ENCODE data around the gene COA6.

COA6 gene

GRCh38 chr1:234409328-234409727, 36.1 kb downstream of the COA6 start:
- peak; percentile 57 for DNase-seq (ENCODE audit: low spot score)

GRCh38 chr1:234412830-234413229, 39.6 kb downstream of the COA6 start:
- no peak for DNase-seq (ENCODE audit: low spot score)

- DNase-seq (ENCODE audit: low spot score): no peak
These were observed 40.2 kb downstream of the COA6 start for GRCh38 chr1:234413485-234413884.

- no peak for DNase-seq (ENCODE audit: low spot score)
These were observed 40.7 kb downstream of the COA6 start for GRCh38 chr1:234413990-234414389.

- DNase-seq (ENCODE audit: low spot score): no peak
These were observed 54.8 kb downstream of the COA6 start for GRCh38 chr1:234427950-234428646.

- no peak for DNase-seq (ENCODE audit: low spot score)
These were observed 56.2 kb downstream of the COA6 start for GRCh38 chr1:234429434-234429806.

- no peak for DNase-seq (ENCODE audit: low spot score)
These were observed 57.4 kb downstream of the COA6 start for GRCh38 chr1:234430691-234431090.

GRCh38 chr1:234431255-234431654, 58.0 kb downstream of the COA6 start:
- DNase-seq (ENCODE audit: low spot score): no peak

GRCh38 chr1:234433563-234434285, 60.5 kb downstream of the COA6 start:
- no peak for DNase-seq (ENCODE audit: low spot score)

Measured in SK-N-DZ (cell line).